A549 treated with RU486 at 1 μM for 4 hours (cell line): ENCODE results near the gene COL2A1. TPM values are rescaled to one million over a fixed set of nuclear protein-coding genes. Genes with fewer than 3 reads are reported as not detected.

Source experiments
- total RNA-seq: library from RNA; stranded (reverse); fragments of 200-300 nt; extraction: Qiagen RNA extraction; gene quantifications from 5 replicates; pipeline ENCODE4 v1.2.3, GENCODE V29; 2022; ENCODE audit warnings: low read depth

COL2A1 gene
- 0.06 to 0.40 TPM (median 0.17 TPM) in 4 of 5 replicates, not detected in the other for total RNA-seq

GRCh38 chr12:48004053-48004941, at the start of gene COL2A1:
Gene COL2A1, minus strand, starts transcription at chr12:48004476. Its CDS starts 155 bp downstream, at chr12:48004321.

GRCh38 chr12:47963340-47964040, 40.8 kb downstream of the COL2A1 start, which contains the start of gene TMEM106C:
Gene TMEM106C, plus strand, starts transcription at chr12:47963596. Its CDS starts 641 bp downstream, at chr12:47964237.

Other genes with a start within 250 kb of the COL2A1 start
- gene RAPGEF3, start 245.6 kb downstream of the COL2A1 start, total RNA-seq: 0.27 to 0.78 TPM (median 0.53 TPM) in 5 replicates
- 22.8 to 30.1 TPM (median 29.2 TPM) in 5 replicates for gene SLC48A1, start 231.2 kb downstream of the COL2A1 start, total RNA-seq
- 36.2 to 52.0 TPM (median 47.5 TPM) in 5 replicates for gene HDAC7, start 184.6 kb downstream of the COL2A1 start, total RNA-seq
- gene VDR, start 99.5 kb downstream of the COL2A1 start, total RNA-seq: 2.8 to 3.6 TPM (median 3.0 TPM) in 5 replicates
- gene TMEM106C, start 40.9 kb downstream of the COL2A1 start, total RNA-seq: 123 to 152 TPM (median 136 TPM) in 5 replicates
- gene SENP1, start 101.6 kb upstream of the COL2A1 start, total RNA-seq: 9.1 to 15.7 TPM (median 12.7 TPM) in 5 replicates
- gene PFKM, start 114.9 kb upstream of the COL2A1 start, total RNA-seq: 24.4 to 28.3 TPM (median 27.2 TPM) in 5 replicates
- 11.6 to 17.6 TPM (median 13.3 TPM) in 5 replicates for gene ASB8, start 153.0 kb upstream of the COL2A1 start, total RNA-seq
- 3.0 to 3.4 TPM (median 3.3 TPM) in 5 replicates for gene CCDC184, start 179.2 kb upstream of the COL2A1 start, total RNA-seq
- gene OR10AD1, start 198.8 kb upstream of the COL2A1 start, total RNA-seq: not detected in 5 replicates